HG03108 (cell line): ENCODE measurements around the gene NSUN5.
"Not testable (repeated sequence)": the region's sequence is repeated elsewhere in the genome, so short reads cannot be mapped to it uniquely, and the experiment has no call there.

Experiments
- ATAC-seq: cut with Tn5 transposase; IDR thresholded peaks from one replicate; pipeline ENCODE4 v1.9.1; 2021; ENCODE audit warnings: moderate library complexity; ENCODE audit not compliant: unreplicated experiment

The NSUN5 gene

DNA sequence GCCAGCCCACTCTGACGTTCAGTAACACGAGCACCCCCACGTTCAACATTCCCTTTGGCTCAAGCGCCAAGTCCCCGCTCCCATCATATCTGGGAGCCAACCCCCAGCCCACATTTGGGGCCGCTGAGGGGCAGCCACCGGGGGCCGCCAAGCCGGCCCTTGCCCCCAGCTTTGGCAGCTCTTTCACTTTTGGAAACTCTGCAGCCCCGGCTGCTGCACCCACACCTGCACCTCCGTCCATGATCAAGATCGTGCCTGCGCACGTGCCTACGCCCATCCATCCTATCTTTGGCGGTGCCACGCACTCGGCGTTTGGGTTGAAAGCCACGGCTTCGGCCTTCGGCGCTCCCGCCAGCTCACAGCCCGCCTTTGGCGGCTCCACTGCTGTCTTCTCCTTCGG is 10.9 kb downstream of the NSUN5 start:
- ATAC-seq: not testable (repeated sequence)

- ATAC-seq: not testable (repeated sequence)
These were observed 11.4 kb downstream of the NSUN5 start for GRCh38 chr7:73297235-73297634.

GRCh38 chr7:73277210-73277609 is 31.4 kb downstream of the NSUN5 start:
- not testable (repeated sequence) for ATAC-seq

DNA sequence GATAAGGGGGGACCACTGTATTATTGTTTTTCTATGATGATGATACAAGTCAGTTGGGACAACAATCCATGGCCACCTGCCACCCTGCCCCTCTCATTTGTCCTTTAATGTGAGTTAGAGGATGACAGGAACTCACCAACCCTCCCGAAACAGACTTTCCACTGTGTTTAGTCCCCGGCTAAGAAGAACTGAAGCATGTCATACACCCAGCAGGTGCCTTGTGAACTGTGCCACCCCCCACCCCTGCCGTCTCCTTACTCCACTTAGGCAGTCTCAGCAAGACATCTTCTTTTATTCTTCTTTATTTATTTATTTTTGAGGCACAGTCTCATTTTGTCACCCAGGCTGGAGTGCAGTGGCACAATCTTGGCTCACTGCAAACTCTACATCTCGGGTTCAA is 40.8 kb downstream of the NSUN5 start:
- not testable (repeated sequence) for ATAC-seq

- peak; percentile 62 for ATAC-seq
These were observed 41.8 kb downstream of the NSUN5 start for GRCh38 chr7:73266719-73267368.

DNA sequence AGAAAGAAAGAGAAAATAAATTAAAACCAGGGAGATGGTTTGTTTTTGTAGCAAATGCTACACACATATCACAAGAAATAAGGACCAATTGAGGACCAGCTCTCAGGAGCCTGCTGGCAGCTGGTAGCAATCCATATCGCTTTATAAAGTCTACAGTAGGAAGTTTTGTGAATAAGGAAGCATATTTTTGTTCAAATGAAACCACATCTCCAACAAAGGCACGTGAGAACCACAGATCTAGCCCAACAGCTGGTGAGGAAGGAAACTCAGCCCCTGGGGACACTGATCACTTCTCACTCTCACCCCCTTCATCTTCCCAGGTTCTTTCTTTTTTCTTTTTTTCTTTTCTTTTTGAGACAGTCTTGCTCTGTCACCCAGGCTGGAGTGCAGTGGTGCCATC is 46.2 kb downstream of the NSUN5 start:
- ATAC-seq: not testable (repeated sequence)
